ENCODE data around the gene PUSL1.

The PUSL1 gene, protein sequence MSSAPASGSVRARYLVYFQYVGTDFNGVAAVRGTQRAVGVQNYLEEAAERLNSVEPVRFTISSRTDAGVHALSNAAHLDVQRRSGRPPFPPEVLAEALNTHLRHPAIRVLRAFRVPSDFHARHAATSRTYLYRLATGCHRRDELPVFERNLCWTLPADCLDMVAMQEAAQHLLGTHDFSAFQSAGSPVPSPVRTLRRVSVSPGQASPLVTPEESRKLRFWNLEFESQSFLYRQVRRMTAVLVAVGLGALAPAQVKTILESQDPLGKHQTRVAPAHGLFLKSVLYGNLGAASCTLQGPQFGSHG

GRCh38 chr1:1307923-1308755, at the start of gene PUSL1, which contains the start of gene ACAP3:
PUSL1 (plus strand) TSS chr1:1308597; CDS start chr1:1308644, 47 bp downstream.
ACAP3 (minus strand) TSS chr1:1307930; CDS start chr1:1307815, 115 bp downstream.
- peak; percentile 86 for DNase-seq (ENCODE audit: low read depth in 2 of 2)

DNA sequence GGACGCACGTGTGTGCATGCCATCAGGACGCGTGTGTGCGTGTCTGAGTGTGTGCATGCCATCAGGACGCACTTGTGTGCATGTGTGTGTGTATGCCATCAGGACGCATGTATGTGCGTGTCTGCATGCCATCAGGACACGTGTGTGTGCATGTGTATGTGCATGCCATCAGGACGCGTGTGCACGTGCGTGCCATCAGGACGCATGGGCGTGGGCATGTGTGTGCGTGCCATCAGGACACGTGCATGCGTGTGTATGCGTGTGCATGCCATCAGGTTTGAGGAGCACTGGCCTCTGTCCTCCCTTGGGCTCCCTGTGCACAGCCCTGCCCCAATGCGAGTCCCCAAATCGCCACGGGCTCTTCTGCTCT, 49.3 kb upstream of the PUSL1 start:
- no peak for DNase-seq (ENCODE audit: low read depth in 2 of 2)

DNA sequence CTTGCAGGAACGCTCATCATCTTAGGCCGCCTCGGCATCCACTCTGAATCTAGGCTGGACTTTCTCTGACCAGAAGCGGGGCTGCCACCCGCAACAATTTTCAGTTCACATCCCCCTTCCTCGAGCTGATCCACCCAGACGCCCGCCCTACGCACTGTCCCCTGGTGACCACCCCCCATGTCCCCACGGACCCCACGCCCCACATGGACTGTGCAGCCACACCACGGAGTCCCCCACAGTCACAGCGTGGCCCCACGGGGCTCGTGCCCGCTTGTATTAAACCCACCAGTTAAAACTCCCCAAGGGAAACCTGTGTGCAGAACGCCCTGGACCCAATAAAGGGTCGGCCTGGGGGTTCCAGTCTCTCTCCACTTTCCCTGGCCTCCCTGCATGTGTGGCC, 48.9 kb upstream of the PUSL1 start:
- DNase-seq (ENCODE audit: low read depth in 2 of 2): no peak

DNA sequence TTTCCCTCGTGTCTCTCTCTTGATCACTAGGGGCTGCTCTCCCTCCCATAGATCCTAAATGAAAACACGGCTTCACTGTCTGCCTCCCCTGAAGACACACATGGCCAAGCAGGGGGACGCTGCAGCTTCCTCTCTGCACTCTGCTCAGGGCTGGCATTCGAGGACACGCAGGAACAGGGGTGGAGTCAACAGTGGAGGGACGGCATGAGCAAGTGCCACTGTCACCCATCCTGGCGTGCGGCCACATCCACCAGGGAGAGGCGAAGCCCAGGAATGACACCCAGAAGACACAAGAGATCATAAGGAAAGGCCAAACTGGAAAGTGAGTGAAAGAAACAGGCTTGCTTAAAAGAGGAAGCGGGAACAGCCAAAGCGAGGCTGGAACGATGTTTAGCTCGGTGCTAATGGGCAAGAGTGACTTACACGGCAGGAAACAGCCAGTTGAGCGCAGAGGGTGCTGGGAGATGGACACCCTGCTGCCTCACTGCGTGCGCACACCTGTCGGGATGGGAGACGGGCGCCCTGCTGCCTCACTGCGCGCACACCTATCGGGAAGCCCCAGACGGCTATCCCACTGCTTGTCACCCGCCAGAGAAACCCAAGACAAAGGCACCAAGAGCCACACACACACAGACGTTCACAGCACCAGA, 48.3 kb upstream of the PUSL1 start:
- DNase-seq (ENCODE audit: low read depth in 2 of 2): no peak

GRCh38 chr1:1260843-1261560, 47.4 kb upstream of the PUSL1 start:
- no peak for DNase-seq (ENCODE audit: low read depth in 2 of 2)

GRCh38 chr1:1262071-1262470, 46.3 kb upstream of the PUSL1 start:
- no peak for DNase-seq (ENCODE audit: low read depth in 2 of 2)

- no peak for DNase-seq (ENCODE audit: low read depth in 2 of 2)
Observed at GRCh38 chr1:1262758-1263157, 45.6 kb upstream of the PUSL1 start.

DNA sequence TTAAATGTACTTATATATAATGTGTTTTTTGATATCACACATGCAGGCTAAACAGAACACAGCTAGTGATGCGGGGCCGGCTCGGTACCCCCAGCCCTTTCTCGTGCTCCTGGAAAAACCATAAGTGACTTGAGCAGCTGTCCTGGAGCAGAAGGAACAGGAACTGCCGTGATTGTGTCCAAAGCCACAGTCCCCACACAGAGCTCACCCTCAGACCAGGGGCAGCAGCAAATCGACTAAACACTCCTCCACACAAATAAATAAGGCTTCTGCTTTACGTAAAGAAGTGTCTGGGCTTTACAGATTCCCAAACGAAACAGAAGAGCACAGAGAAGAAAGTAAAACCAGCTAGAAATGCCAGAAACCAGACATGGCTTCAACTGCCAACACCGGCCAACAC, 44.4 kb upstream of the PUSL1 start:
- DNase-seq (ENCODE audit: low read depth in 2 of 2): no peak

GRCh38 chr1:1264868-1265272, 43.5 kb upstream of the PUSL1 start:
- DNase-seq (ENCODE audit: low read depth in 2 of 2): peak; percentile 96 to 97

DNA sequence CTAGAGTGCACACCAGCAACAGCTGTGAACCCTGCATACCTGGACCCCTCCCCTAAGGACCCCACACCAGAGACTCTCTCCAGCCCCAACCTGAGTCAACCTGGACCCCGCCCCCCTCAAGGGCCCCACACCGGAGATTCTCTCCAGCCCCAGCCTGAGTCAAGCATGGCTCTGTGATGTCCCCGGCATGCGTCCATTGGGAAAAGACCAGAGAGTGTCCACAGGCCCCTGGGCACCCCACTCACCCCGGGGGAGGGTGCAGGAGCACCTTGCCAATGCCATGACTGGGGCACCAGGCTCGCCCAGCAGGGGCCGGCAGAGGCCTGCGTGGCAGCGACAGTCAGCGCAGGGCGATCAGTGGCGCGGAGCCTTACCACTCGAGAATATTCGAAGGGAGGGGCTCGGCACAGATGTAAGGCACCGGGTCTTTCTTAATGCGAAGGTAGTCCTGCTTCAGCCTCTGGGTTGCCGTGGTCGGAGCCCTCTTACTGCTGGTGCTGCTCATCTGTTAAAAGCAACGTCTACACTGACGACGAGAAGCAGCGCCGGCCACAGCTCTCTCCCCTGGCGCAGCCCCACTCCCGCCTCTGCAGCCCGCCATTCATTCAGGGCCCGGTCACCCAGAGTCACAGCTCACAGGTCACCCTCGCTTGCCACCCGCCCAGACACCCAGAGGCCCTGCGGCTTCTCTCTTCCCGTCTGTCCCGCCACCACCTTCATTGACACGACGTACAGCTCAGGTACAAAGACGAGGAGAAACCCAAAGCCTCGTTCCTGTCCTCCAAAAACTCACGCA, 40.7 kb upstream of the PUSL1 start:
- DNase-seq (ENCODE audit: low read depth in 2 of 2): no peak

- DNase-seq (ENCODE audit: low read depth in 2 of 2): no peak
Observed at GRCh38 chr1:1268284-1268682, 40.1 kb upstream of the PUSL1 start.

DNA sequence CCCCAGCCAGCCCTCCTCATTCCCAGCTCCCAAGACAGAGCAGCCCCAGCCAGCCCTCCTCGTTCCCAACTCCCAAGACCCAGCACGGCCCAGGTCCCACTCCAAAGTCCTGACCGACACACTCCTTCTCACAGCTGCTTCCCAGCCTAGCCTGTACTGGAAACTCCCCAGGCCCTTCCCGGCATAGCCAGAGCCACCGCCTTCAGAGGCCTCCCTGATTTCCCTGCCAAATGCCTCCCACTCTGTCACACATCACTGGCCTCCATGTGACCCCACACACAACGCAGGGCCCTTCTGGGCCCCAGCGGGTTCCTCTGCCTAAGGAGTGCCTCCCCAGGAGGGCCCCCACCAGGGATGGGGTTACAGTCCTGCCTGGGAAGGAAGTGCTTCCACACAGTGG, 37.6 kb upstream of the PUSL1 start:
- DNase-seq (ENCODE audit: low read depth in 2 of 2): no peak

- no peak for DNase-seq (ENCODE audit: low read depth in 2 of 2)
Observed at GRCh38 chr1:1272341-1273208, 35.8 kb upstream of the PUSL1 start.

DNA sequence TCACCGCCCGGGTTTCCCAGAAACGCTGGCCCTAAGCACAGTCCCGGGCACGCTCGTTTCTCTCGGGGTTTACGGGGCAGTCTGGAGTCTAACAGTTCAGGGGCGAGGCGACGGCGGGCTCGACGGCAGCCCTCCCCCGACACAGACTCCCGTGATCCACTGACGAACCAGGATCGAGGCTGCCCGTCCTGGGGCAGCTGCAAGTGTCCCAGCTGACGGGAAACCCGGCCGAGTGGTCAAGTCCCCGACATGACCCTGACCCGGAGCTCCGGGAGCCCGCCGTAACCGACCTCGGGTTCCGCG, 35.2 kb upstream of the PUSL1 start:
- no peak for DNase-seq (ENCODE audit: low read depth in 2 of 2)

GRCh38 chr1:1273512-1274298, 34.7 kb upstream of the PUSL1 start, which contains the start of gene UBE2J2:
UBE2J2 (minus strand) TSS chr1:1273854; CDS start chr1:1267992, 5,862 bp downstream.
- DNase-seq (ENCODE audit: low read depth in 2 of 2): peak; percentile 75 to 78

GRCh38 chr1:1274299-1274930, 34.0 kb upstream of the PUSL1 start:
- DNase-seq (ENCODE audit: low read depth in 2 of 2): no peak

- no peak for DNase-seq (ENCODE audit: low read depth in 2 of 2)
Observed at GRCh38 chr1:1274931-1275431, 33.4 kb upstream of the PUSL1 start.

- DNase-seq (ENCODE audit: low read depth in 2 of 2): no peak
Observed at GRCh38 chr1:1275836-1276235, 32.6 kb upstream of the PUSL1 start.

GRCh38 chr1:1278620-1279019, 29.8 kb upstream of the PUSL1 start:
- no peak for DNase-seq (ENCODE audit: low read depth in 2 of 2)

Measured in fibroblast of skin of left quadriceps (primary cell).